GM13977 (cell line): ENCODE measurements around the gene GALP.

Experiments
- DNase-seq: peaks from one replicate; pipeline ENCODE4 v3.0.0; 2012; ENCODE audit warnings: low spot score
- CTCF ChIP-seq: IDR thresholded peaks from 2 replicates; pipeline ENCODE4 v1.5.1; 2012; ENCODE audit warnings: mild to moderate bottlenecking, control low read depth; ENCODE audit not compliant: insufficient read depth; ENCODE audit errors: extremely low read depth, missing control alignments
- in situ Hi-C: fragments of 300-500 bp; cut with MboI; formaldehyde crosslinking; loops from one replicate; pipeline ENCODE4 v1.12.0; 2022; ENCODE audit warnings: low sequenced_read_pairs, low pct_unique_long_range_greater_than_20kb, mixed read lengths, inconsistent platforms; ENCODE audit not compliant: unreplicated experiment

GALP gene

GRCh38 chr19:56136362-56136761 lies 39.4 kb upstream of the GALP start:
- no peak for DNase-seq
- no peak for TF ChIP-seq CTCF
- in situ Hi-C loops: no loop called here

DNA sequence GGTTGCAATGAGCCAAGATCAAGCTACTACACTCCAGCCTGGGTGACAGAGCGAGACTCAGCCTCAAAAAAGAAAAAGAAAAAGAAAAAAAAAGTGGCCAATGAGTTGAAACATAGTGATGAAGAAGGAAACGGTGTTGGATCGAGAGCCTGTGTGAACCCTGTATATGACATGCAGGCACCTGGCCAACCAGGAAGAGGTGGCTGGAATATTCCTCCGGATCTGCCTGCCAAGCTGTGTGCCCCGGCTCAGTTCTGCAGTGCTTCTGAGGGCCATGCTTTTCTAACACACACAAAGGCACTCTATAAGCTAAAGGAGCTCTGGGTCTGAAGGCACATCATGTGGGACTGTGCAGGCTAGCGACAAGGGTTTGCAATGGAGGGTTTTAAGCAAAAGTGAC lies 38.4 kb upstream of the GALP start:
- in situ Hi-C loops: no loop called here
- TF ChIP-seq CTCF: no peak
- no peak for DNase-seq

GRCh38 chr19:56138069-56138468 lies 37.7 kb upstream of the GALP start:
- in situ Hi-C loops: no loop called here
- no peak for DNase-seq
- TF ChIP-seq CTCF: no peak

DNA sequence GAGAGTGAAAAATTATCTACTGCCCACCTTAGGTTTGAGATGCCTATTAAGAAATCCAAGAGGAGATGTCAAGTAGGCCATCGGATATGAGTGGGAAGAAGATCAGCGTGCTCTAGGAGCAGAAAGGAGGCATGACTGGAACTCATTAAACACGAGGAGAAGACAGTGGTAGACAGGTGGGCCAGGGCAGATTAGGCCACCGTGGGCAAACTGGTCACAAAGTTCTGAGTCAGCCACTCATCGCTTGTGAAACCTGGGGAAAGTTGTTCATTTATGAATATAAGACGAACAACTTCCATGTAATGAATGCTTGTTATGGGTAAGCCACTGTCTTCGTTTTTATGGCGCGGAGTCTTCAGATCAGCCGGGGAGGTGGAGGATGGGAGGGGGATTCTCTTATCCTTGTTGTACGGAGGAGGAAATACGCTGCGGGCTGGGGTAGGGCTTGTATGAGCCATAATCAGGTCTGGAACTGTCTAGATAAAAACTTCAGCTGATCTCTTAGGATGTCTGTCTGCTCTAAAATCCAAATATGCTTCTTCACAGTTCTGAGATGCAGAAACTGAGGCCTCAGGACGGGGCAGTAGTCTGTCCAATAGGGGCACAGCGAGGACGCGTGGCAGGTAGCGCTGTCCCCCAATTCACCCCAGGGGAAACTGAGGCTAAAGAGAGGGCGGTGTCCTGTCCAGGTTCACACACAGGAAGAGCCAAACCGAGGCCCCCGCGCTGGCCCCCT lies 35.8 kb upstream of the GALP start:
- in situ Hi-C loops: no loop called here
- TF ChIP-seq CTCF: no peak
- DNase-seq: no peak

- peak; percentile 98 for DNase-seq
- in situ Hi-C loops: no loop called here
Measured at GRCh38 chr19:56140583-56141416, 35.0 kb upstream of the GALP start, which contains the start of gene ZNF444. ZNF444 (plus strand) TSS chr19:56141287; CDS start chr19:56146912, 5,625 bp downstream.

DNA sequence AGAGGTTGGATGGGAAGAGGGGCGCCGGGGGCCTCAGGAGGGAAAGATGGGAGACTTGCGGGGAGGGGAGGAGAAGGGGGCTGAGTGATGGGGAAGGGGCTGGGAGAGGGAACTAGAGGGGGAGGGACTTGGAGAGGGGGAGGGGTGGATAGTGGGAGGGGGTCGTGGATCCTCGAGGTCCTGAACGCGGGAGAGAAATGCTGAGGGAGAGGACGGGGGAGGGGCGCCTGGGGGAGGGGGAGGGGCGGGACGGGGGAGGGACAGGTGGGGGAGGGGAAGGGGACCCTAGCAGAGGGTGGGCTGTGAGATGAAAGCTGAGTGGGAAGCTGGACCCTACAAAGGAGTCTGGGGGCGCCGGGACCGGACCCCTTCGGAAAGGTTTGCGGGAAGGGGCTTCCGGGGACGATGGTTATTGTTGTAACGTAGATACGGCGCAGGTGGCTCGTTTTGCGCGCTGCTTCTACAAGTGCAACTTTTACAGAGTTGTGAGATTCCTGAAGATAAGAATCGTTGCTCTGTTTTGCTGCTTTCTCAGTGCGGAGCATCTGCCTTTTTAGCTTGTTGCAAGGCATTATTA lies 34.3 kb upstream of the GALP start:
- in situ Hi-C loops: no loop called here

More at GRCh38 chr19:56140583-56141416, 35.0 kb upstream of the GALP start, which contains the start of gene ZNF444:
- no peak for TF ChIP-seq CTCF

More for the DNA sequence above, 34.3 kb upstream of the GALP start:
- TF ChIP-seq CTCF: no peak
- DNase-seq: peak; percentile 59
